Lung (tissue), 12 donors: ENCODE results near the gene TLL1. TPM values are rescaled to one million over a fixed set of nuclear protein-coding genes. Genes with fewer than 3 reads are reported as not detected.

ENCODE experiments used
- ATAC-seq: fragments of 200-7000 bp; cut with Tn5 transposase; one replicate; pipeline ENCODE4 v1.9.1; 2020; ENCODE audit warnings: moderate number of reproducible peaks; ENCODE audit not compliant: insufficient read depth, low FRiP score
- DNase-seq, 3 donors: peaks; one replicate each; pipeline ENCODE4 v3.0.0-alpha.2; 2013 to 2017
- H3K27ac ChIP-seq, 2 donors: one replicate each; pipeline ENCODE4 v1.5.1; 2013; ENCODE audit warnings: mild to moderate bottlenecking in 2 of 2, moderate library complexity in 2 of 2, control low read depth in 1 of 2, inconsistent platforms in 1 of 2, low read depth in 1 of 2, low read length in 1 of 2
- H3K27me3 ChIP-seq, 3 donors: one replicate each; pipeline ENCODE4 v1.5.1; 2013; ENCODE audit warnings: low read length in 2 of 3; ENCODE audit not compliant: control insufficient read depth in 3 of 3, insufficient read depth in 3 of 3
- H3K36me3 ChIP-seq, 4 donors: one replicate each; pipeline ENCODE4 v1.5.1; 2013; ENCODE audit warnings: low read length in 4 of 4, mild to moderate bottlenecking in 1 of 4, moderate library complexity in 1 of 4; ENCODE audit not compliant: control insufficient read depth in 4 of 4, insufficient read depth in 4 of 4
- H3K4me1 ChIP-seq, 5 donors: one replicate each; pipeline ENCODE4 v1.5.1; 2013; ENCODE audit warnings: low read length in 5 of 5, mild to moderate bottlenecking in 2 of 5, moderate library complexity in 1 of 5; ENCODE audit not compliant: control insufficient read depth in 5 of 5, insufficient read depth in 5 of 5
- H3K4me3 ChIP-seq: one replicate; pipeline ENCODE4 v1.5.1; 2013; ENCODE audit warnings: mild to moderate bottlenecking, control low read depth, moderate library complexity
- H3K9ac ChIP-seq, 2 donors: one replicate each; pipeline ENCODE4 v1.5.1; 2013; ENCODE audit warnings: low read length in 2 of 2, control low read depth in 1 of 2; ENCODE audit not compliant: insufficient read depth in 1 of 2
- H3K9me3 ChIP-seq, 4 donors: one replicate each; pipeline ENCODE4 v1.5.1; 2013; ENCODE audit warnings: low read length in 3 of 4, mild to moderate bottlenecking in 1 of 4, moderate library complexity in 1 of 4; ENCODE audit not compliant: control insufficient read depth in 4 of 4, insufficient read depth in 3 of 4
- CTCF ChIP-seq: IDR thresholded peaks from 2 replicates; pipeline ENCODE4 v1.5.1; 2012; ENCODE audit warnings: mild to moderate bottlenecking; ENCODE audit errors: control extremely low read depth, extremely low read depth
- WGBS, 2 donors: extraction: QIAGEN DNeasy Blood & Tissue Kit; methylation state at CpG; one replicate each; pipeline ENCODE4 v1.1.7; 2013; 5-methylcytosine and 5-hydroxymethylcytosine counted together
- polyA plus RNA-seq, 2 donors: library from polyadenylated mRNA; stranded (reverse); fragments of 200-250 nt; gene quantifications; one replicate each; pipeline ENCODE4 v1.2.1, GENCODE V29; 2013
- total RNA-seq, 2 donors: library from RNA; depleted of rRNA in 1 of 2; stranded (reverse); fragments of >200 nt in 1 of 2; gene quantifications; one replicate each; pipeline ENCODE4 v1.2.1, GENCODE V29; 2014 to 2021
- donor health status: control.
- donor health status: control.
- donor health status: Bipolar disorder and iron deficiency.
- donor health status: healthy.
- donor health status: DM: yes; HTN: yes; CAD: no.

Gene TLL1
- total and polyA plus RNA-seq, 4 donors, result 0.93 to 5.7 (median 1.9) TPM

DNA sequence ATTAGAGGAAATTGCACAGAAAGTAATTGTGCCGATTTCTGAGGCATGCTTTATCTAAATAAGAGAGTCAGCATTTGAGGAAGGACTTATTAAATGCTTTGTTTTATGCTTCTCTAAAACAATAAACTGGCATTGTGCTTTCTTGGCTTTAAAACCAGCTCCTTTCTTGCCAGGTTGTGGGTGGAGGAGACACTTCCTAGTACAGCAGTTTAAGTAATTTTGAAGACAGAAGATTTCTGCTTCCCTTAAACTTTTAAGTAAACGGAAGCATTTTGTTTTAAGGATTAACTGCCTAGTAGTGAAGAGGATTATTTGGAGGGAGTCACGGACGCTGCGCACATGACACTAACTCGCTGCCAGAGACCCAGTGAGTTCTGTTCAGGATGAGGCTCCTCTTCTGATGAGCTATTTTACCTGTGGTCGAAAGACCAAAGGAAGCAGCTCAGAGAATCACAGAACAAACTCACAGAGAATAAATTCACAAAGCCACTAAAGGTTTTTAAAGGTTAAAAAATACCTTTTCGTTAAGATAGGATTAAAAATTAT, 169.5 kb downstream of the TLL1 start:
- Histone ChIP-seq H3K27ac (no peak overlapping the region), H3K9me3 (no peaks in the 10 kb centered on the region), H3K9ac (no peak overlapping the region), H3K4me1 (no peaks in the 10 kb centered on the region), H3K4me3 (no peak overlapping the region), H3K36me3 (no peaks in the 10 kb centered on the region), H3K27me3 (no peaks in the 10 kb centered on the region)
- TF ChIP-seq CTCF, result no peak
- ATAC-seq (no peak), DNase-seq (no peak)
- WGBS, 2 donors, result 57 to 72% methylated on average over 8 of the region's 8 CpGs

DNA sequence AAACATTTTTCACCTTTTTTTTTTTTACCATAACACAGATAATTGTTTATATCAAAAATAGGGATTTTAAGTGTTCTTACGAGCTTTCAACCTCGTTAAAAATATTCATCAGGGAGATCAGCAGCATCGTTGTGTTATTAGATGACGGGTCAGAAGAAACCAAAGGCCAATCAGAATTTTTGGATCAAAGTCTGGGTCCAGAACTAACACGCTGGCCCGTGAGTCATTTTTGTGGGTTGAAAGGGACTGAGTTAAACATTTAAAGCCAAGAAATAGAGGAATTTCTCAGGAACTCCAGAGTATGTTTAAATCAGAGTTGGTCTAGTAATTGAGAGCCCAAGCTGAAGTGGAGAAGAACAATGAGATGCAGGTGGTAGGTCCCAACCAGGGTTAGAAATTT, 170.8 kb downstream of the TLL1 start:
- Histone ChIP-seq H3K4me3 (no peak overlapping the region), H3K9me3 (no peaks in the 10 kb centered on the region), H3K27me3 (no peaks in the 10 kb centered on the region), H3K4me1 (no peaks in the 10 kb centered on the region), H3K27ac (no peak overlapping the region), H3K36me3 (no peaks in the 10 kb centered on the region), H3K9ac (no peak overlapping the region)
- no peak for TF ChIP-seq CTCF
- WGBS, 2 donors, result 86 to 89% methylated on average over 6 of the region's 6 CpGs
- ATAC-seq, result no peak
- DNase-seq, result no peak

GRCh38 chr4:166044871-166045270, 171.8 kb downstream of the TLL1 start:
- H3K9me3 ChIP-seq, result no peaks in the 10 kb centered on the region
- ATAC-seq (no peak), DNase-seq (no peak)
- H3K27me3 ChIP-seq, result no peaks in the 10 kb centered on the region
- no peak overlapping the region for H3K4me3 ChIP-seq
- no peak overlapping the region for H3K9ac ChIP-seq
- no peaks in the 10 kb centered on the region for H3K36me3 ChIP-seq
- no peaks in the 10 kb centered on the region for H3K4me1 ChIP-seq
- no peak overlapping the region for H3K27ac ChIP-seq
- TF ChIP-seq CTCF, result no peak

DNA sequence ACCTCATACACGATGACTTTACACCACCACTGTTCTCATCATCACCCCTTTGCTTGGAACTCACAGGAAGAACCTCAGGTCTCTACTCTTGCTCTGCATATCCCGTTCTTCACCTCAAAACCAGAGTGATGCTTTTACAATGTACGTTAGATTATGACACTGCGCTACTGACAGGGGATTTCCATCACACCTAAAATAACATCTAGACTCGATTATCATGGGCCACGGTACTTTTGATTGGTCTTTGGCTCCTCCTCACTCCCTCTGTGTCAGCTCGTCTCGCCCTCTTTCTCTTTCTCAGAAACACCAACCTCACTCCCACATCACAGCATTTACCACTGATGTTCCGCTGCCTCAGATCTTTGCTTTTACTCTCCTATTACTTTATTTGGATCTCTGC, 172.4 kb downstream of the TLL1 start:
- H3K27me3 ChIP-seq, result no peaks in the 10 kb centered on the region

More for the DNA sequence above, 172.4 kb downstream of the TLL1 start:
- ATAC-seq (no peak), DNase-seq (no peak)
- Histone ChIP-seq H3K9ac (no peak overlapping the region), H3K4me3 (no peak overlapping the region), H3K36me3 (no peaks in the 10 kb centered on the region), H3K9me3 (no peaks in the 10 kb centered on the region), H3K27ac (no peak overlapping the region), H3K4me1 (no peaks in the 10 kb centered on the region)
- no peak for TF ChIP-seq CTCF
- WGBS, 2 donors, result 89 to 92% methylated on average over 9 of the region's 9 CpGs
